K562 (cell line): Measurements from ENCODE around the gene HPCAL1. TPM values are rescaled to one million over a fixed set of nuclear protein-coding genes. Genes with fewer than 3 reads are reported as not detected.

Experiments
- CBFA2T2 ChIP-seq: fragments of 450-650 bp; conservative IDR thresholded peaks from 2 replicates; pipeline ENCODE4 v1.6.1; 2017; ENCODE audit warnings: mild to moderate bottlenecking
- DDX20 ChIP-seq: fragments of 450-650 bp; IDR thresholded peaks from 2 replicates; pipeline ENCODE4 v1.6.1; 2016; ENCODE audit warnings: missing genetic modification characterization, low read depth, mild to moderate bottlenecking, missing compliant biosample characterization, moderate library complexity
- FOXP4 ChIP-seq: sonication (generic); formaldehyde crosslinking; IDR thresholded peaks from 2 replicates; pipeline ENCODE4 v1.8.0; 2022; ENCODE audit warnings: mild to moderate bottlenecking, missing genetic modification reagents, borderline replicate concordance
- NR1H2 ChIP-seq: sonication (generic); formaldehyde crosslinking; IDR thresholded peaks from 2 replicates; pipeline ENCODE4 v1.4.0; 2020; ENCODE audit warnings: mild to moderate bottlenecking, missing genetic modification reagents
- PHB ChIP-seq: fragments of 250-450 bp; sonication (Bioruptor Pico); IDR thresholded peaks from 2 replicates; pipeline ENCODE4 v1.5.0; 2021
- POLR3G ChIP-seq: IDR thresholded peaks from 2 replicates; pipeline ENCODE4 v1.6.1; 2011; ENCODE audit not compliant: insufficient read length, insufficient replicate concordance; ENCODE audit errors: extremely low read depth
- SMARCA4 ChIP-seq: fragments of 450-650 bp; IDR thresholded peaks from 2 replicates; pipeline ENCODE4 v1.6.1; 2016
- SP1 ChIP-seq: sonication (generic); formaldehyde crosslinking; IDR thresholded peaks from 2 replicates; pipeline ENCODE4 v1.8.1; 2022; ENCODE audit warnings: mild to moderate bottlenecking, missing genetic modification reagents
- TARDBP ChIP-seq: fragments of 450-650 bp; IDR thresholded peaks from 2 replicates; pipeline ENCODE4 v1.6.1; 2016
- XRCC3 ChIP-seq: fragments of 450-650 bp; IDR thresholded peaks from 2 replicates; pipeline ENCODE4 v1.6.1; 2017; ENCODE audit warnings: mild to moderate bottlenecking, moderate library complexity
- ZC3H4 ChIP-seq: sonication (generic); formaldehyde crosslinking; IDR thresholded peaks from 2 replicates; pipeline ENCODE4 v1.9.0; 2021; ENCODE audit warnings: missing genetic modification reagents, borderline replicate concordance
- ZKSCAN8 ChIP-seq: fragments of 200-800 bp; sonication (Bioruptor generic); IDR thresholded peaks from 2 replicates; pipeline ENCODE4 v1.6.1; 2016; ENCODE audit warnings: missing genetic modification characterization, missing compliant biosample characterization
- ZNF445 ChIP-seq: fragments of 250-450 bp; sonication (Bioruptor Pico); IDR thresholded peaks from 2 replicates; pipeline ENCODE4 v1.4.0; 2020; ENCODE audit warnings: low read depth, mild to moderate bottlenecking, moderate library complexity
- ZNF583 ChIP-seq: fragments of 250-450 bp; sonication (Bioruptor Pico); IDR thresholded peaks from 2 replicates; pipeline ENCODE4 v1.4.0; 2020
- polyA plus RNA-seq, 8 experiments: library from polyadenylated mRNA; depleted of rRNA in 4 of 8; stranded (reverse) in 5 of 8; unstranded in 3 of 8; fragments of >200 nt; fragmentation: Nextera tagmentation in 2 of 8; fragmentation: Illumina TruSeq in 1 of 8; extraction: Ambion mirVana in 2 of 8; extraction: Trizol in 1 of 8; gene quantifications; 2 replicates each; pipeline versions ENCODE4 v1.2.1 to v1.2.3, GENCODE V29; 2011 to 2014; ENCODE audit warnings: inconsistent platforms in 1 of 8, missing spikeins in 1 of 8
- total RNA-seq, 7 experiments: library from RNA; depleted of rRNA in 6 of 7; stranded (reverse); fragments of >200 nt in 6 of 7; fragmentation: Illumina TruSeq in 2 of 7; extraction: Trizol in 2 of 7; gene quantifications; 2 replicates each; pipeline versions ENCODE4 v1.2.1 to v1.2.3, GENCODE V29; 2011 to 2021; ENCODE audit warnings: low replicate concordance in 1 of 7
- TF ChIP-seq, protein P1 (sequence below), 3 experiments: IDR thresholded peaks in 2 of 3; conservative IDR thresholded peaks in 1 of 3; 2 replicates each; pipeline ENCODE4 v1.5.1; 2011 to 2012; ENCODE audit warnings: low read length in 3 of 3, mild to moderate bottlenecking in 3 of 3, control low read depth in 2 of 3, improper control_type of control experiment in 1 of 3, inconsistent platforms in 1 of 3, low read depth in 1 of 3, mixed read lengths in 1 of 3, moderate library complexity in 1 of 3; ENCODE audit not compliant: insufficient read depth in 2 of 3
- TF ChIP-seq, protein P2 (sequence below): fragments of 250-450 bp; sonication (Bioruptor Pico); IDR thresholded peaks from 2 replicates; pipeline ENCODE4 v1.4.0; 2020
- TF ChIP-seq, protein P3 (sequence below): fragments of 450-650 bp; formaldehyde crosslinking; IDR thresholded peaks from 2 replicates; pipeline ENCODE4 v1.4.0; 2020; ENCODE audit warnings: mild to moderate bottlenecking, moderate library complexity

HPCAL1 gene
- total and polyA plus RNA-seq, 9 of the 15 experiments (the other 6 are each of a cell fraction or from before 2014, with no cell fraction given): 2.7 to 65.5 (median 23.9) TPM

GRCh38 chr2:10434886-10435819, 132.4 kb downstream of the HPCAL1 start (continued):
- TF ChIP-seq ZNF445 (CRISPR knock-in tag) (no peak), NR1H2 (CRISPR knock-in tag) (no peak), ZC3H4 (CRISPR knock-in tag) (no peak), SMARCA4 (no peak), CBFA2T2 (peak; percentile 66), ZKSCAN8 (no peak), DDX20 (tag) (no peak), SP1 (CRISPR knock-in tag) (peak; percentile 68), POLR3G (no peak), ZNF583 (CRISPR knock-in tag) (no peak), FOXP4 (CRISPR knock-in tag) (no peak), TARDBP (peak; percentile 85; the same call in 1 of the 2 replicates), XRCC3 (no peak), PHB (no peak)
- TF ChIP-seq, protein P1, sequence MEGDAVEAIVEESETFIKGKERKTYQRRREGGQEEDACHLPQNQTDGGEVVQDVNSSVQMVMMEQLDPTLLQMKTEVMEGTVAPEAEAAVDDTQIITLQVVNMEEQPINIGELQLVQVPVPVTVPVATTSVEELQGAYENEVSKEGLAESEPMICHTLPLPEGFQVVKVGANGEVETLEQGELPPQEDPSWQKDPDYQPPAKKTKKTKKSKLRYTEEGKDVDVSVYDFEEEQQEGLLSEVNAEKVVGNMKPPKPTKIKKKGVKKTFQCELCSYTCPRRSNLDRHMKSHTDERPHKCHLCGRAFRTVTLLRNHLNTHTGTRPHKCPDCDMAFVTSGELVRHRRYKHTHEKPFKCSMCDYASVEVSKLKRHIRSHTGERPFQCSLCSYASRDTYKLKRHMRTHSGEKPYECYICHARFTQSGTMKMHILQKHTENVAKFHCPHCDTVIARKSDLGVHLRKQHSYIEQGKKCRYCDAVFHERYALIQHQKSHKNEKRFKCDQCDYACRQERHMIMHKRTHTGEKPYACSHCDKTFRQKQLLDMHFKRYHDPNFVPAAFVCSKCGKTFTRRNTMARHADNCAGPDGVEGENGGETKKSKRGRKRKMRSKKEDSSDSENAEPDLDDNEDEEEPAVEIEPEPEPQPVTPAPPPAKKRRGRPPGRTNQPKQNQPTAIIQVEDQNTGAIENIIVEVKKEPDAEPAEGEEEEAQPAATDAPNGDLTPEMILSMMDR (IDR thresholded peaks at IDR 0.05 in 2 of 3, conservative IDR thresholded peaks at IDR 0.05 in 1 of 3; ENCODE audit: insufficient read depth in 2 of 3, low read depth in 1 of 3, low read length in 3 of 3): peak; percentile 95 to 97 (median 97)
- TF ChIP-seq, protein P2, sequence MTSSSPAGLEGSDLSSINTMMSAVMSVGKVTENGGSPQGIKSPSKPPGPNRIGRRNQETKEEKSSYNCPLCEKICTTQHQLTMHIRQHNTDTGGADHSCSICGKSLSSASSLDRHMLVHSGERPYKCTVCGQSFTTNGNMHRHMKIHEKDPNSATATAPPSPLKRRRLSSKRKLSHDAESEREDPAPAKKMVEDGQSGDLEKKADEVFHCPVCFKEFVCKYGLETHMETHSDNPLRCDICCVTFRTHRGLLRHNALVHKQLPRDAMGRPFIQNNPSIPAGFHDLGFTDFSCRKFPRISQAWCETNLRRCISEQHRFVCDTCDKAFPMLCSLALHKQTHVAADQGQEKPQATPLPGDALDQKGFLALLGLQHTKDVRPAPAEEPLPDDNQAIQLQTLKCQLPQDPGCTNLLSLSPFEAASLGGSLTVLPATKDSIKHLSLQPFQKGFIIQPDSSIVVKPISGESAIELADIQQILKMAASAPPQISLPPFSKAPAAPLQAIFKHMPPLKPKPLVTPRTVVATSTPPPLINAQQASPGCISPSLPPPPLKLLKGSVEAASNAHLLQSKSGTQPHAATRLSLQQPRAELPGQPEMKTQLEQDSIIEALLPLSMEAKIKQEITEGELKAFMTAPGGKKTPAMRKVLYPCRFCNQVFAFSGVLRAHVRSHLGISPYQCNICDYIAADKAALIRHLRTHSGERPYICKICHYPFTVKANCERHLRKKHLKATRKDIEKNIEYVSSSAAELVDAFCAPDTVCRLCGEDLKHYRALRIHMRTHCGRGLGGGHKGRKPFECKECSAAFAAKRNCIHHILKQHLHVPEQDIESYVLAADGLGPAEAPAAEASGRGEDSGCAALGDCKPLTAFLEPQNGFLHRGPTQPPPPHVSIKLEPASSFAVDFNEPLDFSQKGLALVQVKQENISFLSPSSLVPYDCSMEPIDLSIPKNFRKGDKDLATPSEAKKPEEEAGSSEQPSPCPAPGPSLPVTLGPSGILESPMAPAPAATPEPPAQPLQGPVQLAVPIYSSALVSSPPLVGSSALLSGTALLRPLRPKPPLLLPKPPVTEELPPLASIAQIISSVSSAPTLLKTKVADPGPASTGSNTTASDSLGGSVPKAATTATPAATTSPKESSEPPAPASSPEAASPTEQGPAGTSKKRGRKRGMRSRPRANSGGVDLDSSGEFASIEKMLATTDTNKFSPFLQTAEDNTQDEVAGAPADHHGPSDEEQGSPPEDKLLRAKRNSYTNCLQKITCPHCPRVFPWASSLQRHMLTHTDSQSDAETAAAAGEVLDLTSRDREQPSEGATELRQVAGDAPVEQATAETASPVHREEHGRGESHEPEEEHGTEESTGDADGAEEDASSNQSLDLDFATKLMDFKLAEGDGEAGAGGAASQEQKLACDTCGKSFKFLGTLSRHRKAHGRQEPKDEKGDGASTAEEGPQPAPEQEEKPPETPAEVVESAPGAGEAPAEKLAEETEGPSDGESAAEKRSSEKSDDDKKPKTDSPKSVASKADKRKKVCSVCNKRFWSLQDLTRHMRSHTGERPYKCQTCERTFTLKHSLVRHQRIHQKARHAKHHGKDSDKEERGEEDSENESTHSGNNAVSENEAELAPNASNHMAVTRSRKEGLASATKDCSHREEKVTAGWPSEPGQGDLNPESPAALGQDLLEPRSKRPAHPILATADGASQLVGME: no peak
- TF ChIP-seq, protein P3, sequence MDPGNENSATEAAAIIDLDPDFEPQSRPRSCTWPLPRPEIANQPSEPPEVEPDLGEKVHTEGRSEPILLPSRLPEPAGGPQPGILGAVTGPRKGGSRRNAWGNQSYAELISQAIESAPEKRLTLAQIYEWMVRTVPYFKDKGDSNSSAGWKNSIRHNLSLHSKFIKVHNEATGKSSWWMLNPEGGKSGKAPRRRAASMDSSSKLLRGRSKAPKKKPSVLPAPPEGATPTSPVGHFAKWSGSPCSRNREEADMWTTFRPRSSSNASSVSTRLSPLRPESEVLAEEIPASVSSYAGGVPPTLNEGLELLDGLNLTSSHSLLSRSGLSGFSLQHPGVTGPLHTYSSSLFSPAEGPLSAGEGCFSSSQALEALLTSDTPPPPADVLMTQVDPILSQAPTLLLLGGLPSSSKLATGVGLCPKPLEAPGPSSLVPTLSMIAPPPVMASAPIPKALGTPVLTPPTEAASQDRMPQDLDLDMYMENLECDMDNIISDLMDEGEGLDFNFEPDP (CRISPR knock-in tag): no peak
